HepG2 (cell line): ENCODE data around the gene SPATA32. TPM values are rescaled to one million over a fixed set of nuclear protein-coding genes. Genes with fewer than 3 reads are reported as not detected.

ENCODE experiments used
- AKNA ChIP-seq: sonication (generic); formaldehyde crosslinking; IDR thresholded peaks from 2 replicates; pipeline ENCODE4 v1.4.0; 2020; ENCODE audit warnings: missing genetic modification reagents, borderline replicate concordance
- ATF7-NPFF ChIP-seq: sonication (generic); formaldehyde crosslinking; IDR thresholded peaks from 2 replicates; pipeline ENCODE4 v1.8.1; 2023; ENCODE audit warnings: mild to moderate bottlenecking, low read depth, missing genetic modification reagents, moderate library complexity
- ELF4 ChIP-seq: sonication (generic); formaldehyde crosslinking; IDR thresholded peaks from 2 replicates; pipeline ENCODE4 v1.5.0; 2020; ENCODE audit warnings: missing genetic modification reagents, mild to moderate bottlenecking, moderate library complexity, borderline replicate concordance
- KLF6 ChIP-seq: IDR thresholded peaks from 2 replicates; pipeline ENCODE4 v1.8.0; 2016; ENCODE audit warnings: missing biosample characterization, missing genetic modification reagents
- KMT2A ChIP-seq: sonication (generic); formaldehyde crosslinking; IDR thresholded peaks from 2 replicates; pipeline ENCODE4 v1.4.0; 2020; ENCODE audit warnings: missing genetic modification reagents
- MAFK ChIP-seq, 2 experiments: IDR thresholded peaks in 1 of 2; conservative IDR thresholded peaks in 1 of 2; 2 replicates each; pipeline ENCODE4 v1.6.1; 2011; ENCODE audit warnings: improper control_type of control experiment in 2 of 2, low read length in 2 of 2
- MLX ChIP-seq: IDR thresholded peaks from 2 replicates; pipeline ENCODE4 v1.6.1; 2016
- MYNN ChIP-seq: sonication (generic); formaldehyde crosslinking; IDR thresholded peaks from 2 replicates; pipeline ENCODE4 v1.4.0; 2020; ENCODE audit warnings: mild to moderate bottlenecking, low read depth, missing genetic modification reagents
- MZF1 ChIP-seq: sonication (generic); formaldehyde crosslinking; IDR thresholded peaks from 2 replicates; pipeline ENCODE4 v1.8.1; 2023; ENCODE audit warnings: mild to moderate bottlenecking, missing genetic modification reagents, borderline replicate concordance
- RARA ChIP-seq: IDR thresholded peaks from 2 replicates; pipeline ENCODE4 v1.6.1; 2016; ENCODE audit warnings: missing genetic modification reagents, missing compliant biosample characterization
- RCOR2 ChIP-seq: IDR thresholded peaks from 2 replicates; pipeline ENCODE4 v1.6.1; 2016; ENCODE audit warnings: missing biosample characterization, missing genetic modification reagents
- SRF ChIP-seq: IDR thresholded peaks from 2 replicates; pipeline ENCODE4 v1.6.1; 2011; ENCODE audit warnings: mild to moderate bottlenecking, low read depth, low read length, moderate library complexity
- TEAD2 ChIP-seq: sonication (generic); formaldehyde crosslinking; IDR thresholded peaks from 2 replicates; pipeline ENCODE4 v1.9.0; 2021; ENCODE audit warnings: missing genetic modification reagents
- ZBTB25 ChIP-seq: IDR thresholded peaks from 2 replicates; pipeline ENCODE4 v1.6.1; 2018; ENCODE audit warnings: missing genetic modification reagents
- ZFX ChIP-seq: sonication (generic); formaldehyde crosslinking; IDR thresholded peaks from 2 replicates; pipeline ENCODE4 v1.4.0; 2020; ENCODE audit warnings: mild to moderate bottlenecking, low read depth, missing genetic modification reagents, moderate library complexity
- ZNF101 ChIP-seq: sonication (generic); formaldehyde crosslinking; IDR thresholded peaks from 2 replicates; pipeline ENCODE4 v1.4.0; 2020; ENCODE audit warnings: mild to moderate bottlenecking, low read depth, missing genetic modification reagents, borderline replicate concordance
- ZNF12 ChIP-seq: sonication (generic); formaldehyde crosslinking; IDR thresholded peaks from 2 replicates; pipeline ENCODE4 v1.5.0; 2020; ENCODE audit warnings: missing genetic modification reagents
- polyA plus RNA-seq, 8 experiments: library from polyadenylated mRNA; depleted of rRNA in 3 of 8; stranded (reverse) in 7 of 8; unstranded in 1 of 8; fragments of >200 nt; fragmentation: Illumina TruSeq in 4 of 8; extraction: Trizol in 4 of 8; gene quantifications; 2 replicates each; pipeline versions ENCODE4 v1.2.1 to v1.2.3, GENCODE V29; 2011 to 2016; ENCODE audit warnings: low read depth in 4 of 8, missing spikeins in 1 of 8, mixed read lengths in 1 of 8; ENCODE audit not compliant: insufficient read depth in 1 of 8
- total RNA-seq, 5 experiments: library from RNA; depleted of rRNA; stranded (reverse); fragments of >200 nt; fragmentation: Illumina TruSeq; extraction: Trizol; gene quantifications; 2 replicates each; pipeline ENCODE4 v1.2.3, GENCODE V29; 2016; ENCODE audit warnings: low read depth in 1 of 5
- TF ChIP-seq, protein P1 (sequence below): sonication (generic); formaldehyde crosslinking; IDR thresholded peaks from 2 replicates; pipeline ENCODE4 v1.8.0; 2022; ENCODE audit warnings: mild to moderate bottlenecking, missing genetic modification reagents, borderline replicate concordance

Gene SPATA32
- total and polyA plus RNA-seq, 2 of the 13 experiments (the other 11 are each of a cell fraction or from before 2014, with no cell fraction given) = not detected

- TF ChIP-seq MZF1 (no peak), RARA (0 out of 2 replicates have a peak, but pooled peaks have one; percentile 5), RCOR2 (no peak), SRF (no peak), MLX (CRISPR knock-in tag) (no peak), AKNA (CRISPR knock-in tag) (no peak; the same call in 1 of the 2 replicates), MAFK (conservative IDR thresholded peaks at IDR 0.05 in 1 of 2, IDR thresholded peaks at IDR 0.05 in 1 of 2; ENCODE audit: low read length in 2 of 2) (no peak), ZFX (CRISPR knock-in tag) (no peak; the same call in none of the 2 replicates), MYNN (CRISPR knock-in tag) (no peak), KLF6 (CRISPR knock-in tag) (no peak), ZNF12 (CRISPR knock-in tag) (no peak), ZBTB25 (CRISPR knock-in tag) (peak; percentile 50; the same call in 1 of the 2 replicates), ATF7-NPFF (0 out of 2 replicates have a peak, but pooled peaks have one; percentile 45), ZNF101 (CRISPR knock-in tag) (no peak), KMT2A (CRISPR knock-in tag) (no peak; the same call in 1 of the 2 replicates), ELF4 (CRISPR knock-in tag) (no peak), TEAD2 (CRISPR knock-in tag) (no peak)
- TF ChIP-seq, protein P1, sequence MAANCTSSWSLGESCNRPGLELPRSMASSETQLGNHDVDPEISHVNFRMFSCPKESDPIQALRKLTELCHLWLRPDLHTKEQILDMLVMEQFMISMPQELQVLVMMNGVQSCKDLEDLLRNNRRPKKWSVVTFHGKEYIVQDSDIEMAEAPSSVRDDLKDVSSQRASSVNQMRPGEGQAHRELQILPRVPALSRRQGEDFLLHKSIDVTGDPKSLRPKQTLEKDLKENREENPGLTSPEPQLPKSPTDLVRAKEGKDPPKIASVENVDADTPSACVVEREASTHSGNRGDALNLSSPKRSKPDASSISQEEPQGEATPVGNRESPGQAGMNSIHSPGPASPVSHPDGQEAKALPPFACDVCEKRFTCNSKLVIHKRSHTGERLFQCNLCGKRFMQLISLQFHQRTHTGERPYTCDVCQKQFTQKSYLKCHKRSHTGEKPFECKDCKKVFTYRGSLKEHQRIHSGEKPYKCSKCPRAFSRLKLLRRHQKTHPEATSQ (CRISPR knock-in tag) = 0 out of 2 replicates have a peak, but pooled peaks have one; percentile 38
Observed at GRCh38 chr17:45247429-45248131, 14.3 kb downstream of the SPATA32 start (continued).
